ENCODE results near the gene PRCD. TPM values are rescaled to one million over a fixed set of nuclear protein-coding genes. Genes with fewer than 3 reads are reported as not detected.

Gene PRCD
- total and polyA plus RNA-seq, 2 experiments from 2014 or later: 0.43 to 3.4 TPM

DNA sequence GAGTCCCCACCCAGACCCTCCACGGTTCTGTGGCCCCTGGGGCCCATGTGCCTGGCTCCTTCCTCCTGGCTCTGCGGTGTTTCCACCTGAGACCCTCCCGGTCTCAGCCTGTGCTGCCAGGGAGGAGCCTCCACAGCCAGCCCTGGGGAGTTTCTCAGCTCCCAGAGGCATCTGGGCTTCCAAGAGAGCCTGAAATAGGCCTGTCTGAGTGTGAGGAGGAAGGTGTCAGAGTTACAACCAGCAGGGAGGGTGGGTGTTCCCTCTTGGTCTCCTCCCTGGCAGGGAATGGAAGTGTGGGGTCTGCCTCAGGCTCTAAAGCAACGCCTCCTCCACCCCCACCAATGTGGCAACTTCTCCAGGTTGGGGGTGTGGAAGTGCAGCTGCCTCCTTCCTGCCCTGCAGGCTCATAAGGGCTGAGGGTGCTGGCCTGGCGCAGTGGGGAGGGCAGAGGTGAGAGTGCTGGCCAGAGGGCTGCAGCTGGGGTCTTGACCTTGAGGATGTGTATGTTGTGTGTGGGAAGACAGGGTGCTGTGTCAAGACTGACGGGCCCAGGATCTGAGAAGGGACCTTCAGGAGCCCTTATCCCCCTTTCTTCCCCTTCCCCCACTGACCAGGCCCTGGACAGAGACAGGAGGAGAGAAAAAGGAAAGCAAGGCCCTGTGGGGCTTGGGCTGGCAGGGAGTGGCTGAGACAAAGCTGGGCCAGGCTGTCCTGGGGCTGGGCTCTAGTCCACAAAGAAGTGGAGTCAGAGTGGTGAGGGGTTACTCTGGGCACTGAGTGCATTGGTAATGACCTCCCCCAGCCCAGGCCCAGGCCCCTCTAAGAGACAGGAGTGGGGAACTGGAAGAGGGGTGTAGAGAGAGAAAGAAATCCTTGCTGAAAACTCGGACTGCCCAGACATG lies 4.8 kb upstream of the PRCD start:
- WGBS, 2 experiments (ENCODE audit: low coverage in 1 of 2, low lambda C conversion rate in 2 of 2, missing lambda C conversion rate in 2 of 2): 80 to 84% methylated on average over 7 of the region's 7 CpGs
- Histone ChIP-seq H3K36me3 (ENCODE audit: low read depth) (no peaks in the 10 kb centered on the region), H3K27me3 (replicated peaks; ENCODE audit: insufficient read depth) (no peaks in the 10 kb centered on the region), H3K4me1 (ENCODE audit: insufficient read depth) (peaks cover 8% of the 10 kb centered on the region), H3K79me2 (ENCODE audit: insufficient read depth) (no peaks in the 10 kb centered on the region), H3K4me3 (no peak overlapping the region), H3K9ac (no peak overlapping the region), H2AFZ (no peak overlapping the region), H3K9me3 (ENCODE audit: low read depth) (no peaks in the 10 kb centered on the region), H3K4me2 (ENCODE audit: unreplicated experiment) (no peak overlapping the region), H3K9me2 (ENCODE audit: insufficient read depth) (no peaks in the 10 kb centered on the region), H3K27ac (no peak overlapping the region), H4K20me1 (ENCODE audit: insufficient read depth) (no peaks in the 10 kb centered on the region), H3F3A (ENCODE audit: insufficient read depth) (peaks cover 5% of the 10 kb centered on the region; the same call in 1 of the 2 replicates)
- DNase-seq: no peak
- in situ Hi-C loops (cut with MboI): no loop called here
- TF ChIP-seq EZH2phosphoT487 (IDR thresholded peaks at IDR 0.05; ENCODE audit: insufficient read depth, low read depth) (no peak), EZH2 (IDR thresholded peaks at IDR 0.05; ENCODE audit: insufficient read depth, poor library complexity, severe bottlenecking) (no peak)

DNA sequence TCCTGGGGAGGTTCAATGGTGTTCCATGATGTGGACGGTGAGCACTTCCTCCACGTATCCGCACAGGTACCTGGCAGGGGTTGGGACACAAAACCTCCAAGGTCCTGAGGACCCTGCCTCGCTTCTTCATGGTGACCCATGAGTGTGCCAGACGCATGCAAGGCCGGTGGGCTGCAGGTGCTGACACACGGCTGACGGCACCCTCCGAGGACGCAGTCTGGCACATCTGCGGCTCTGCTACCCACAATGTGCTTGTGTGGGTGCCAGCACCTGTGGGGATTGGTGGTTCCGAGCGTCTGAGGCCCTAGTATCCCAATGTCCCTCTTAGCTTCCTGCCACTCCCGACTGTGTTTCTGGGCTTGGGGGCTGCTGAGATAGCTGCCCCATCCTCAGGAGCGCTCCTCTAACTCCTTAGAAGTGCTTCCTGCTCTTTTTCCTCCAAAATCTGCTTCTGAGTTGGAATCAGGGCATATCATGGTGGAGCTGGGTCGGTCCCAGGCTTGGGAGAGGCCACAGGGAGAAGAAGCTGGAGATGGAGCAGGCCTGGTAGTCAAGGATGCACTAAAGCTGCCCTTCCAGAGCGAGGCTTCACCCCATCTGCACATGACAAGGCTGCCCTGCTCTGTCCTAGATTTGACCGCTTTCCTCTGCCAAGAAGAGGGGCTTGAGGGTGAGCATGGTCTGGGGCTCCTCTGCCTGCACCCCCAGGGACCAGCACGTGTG lies 3.9 kb upstream of the PRCD start:
- no peak overlapping the region for H3K9ac ChIP-seq
- 87 to 88% methylated on average over 19 of the region's 19 CpGs for WGBS, 2 experiments (ENCODE audit: low coverage in 1 of 2, low lambda C conversion rate in 2 of 2, missing lambda C conversion rate in 2 of 2)
- in situ Hi-C loops (cut with MboI): no loop called here
- no peak for DNase-seq
- H3K79me2 ChIP-seq (ENCODE audit: insufficient read depth): no peaks in the 10 kb centered on the region
- no peak overlapping the region for H3K27ac ChIP-seq
- H3K36me3 ChIP-seq (ENCODE audit: low read depth): no peaks in the 10 kb centered on the region
- H2AFZ ChIP-seq: no peak overlapping the region
- no peaks in the 10 kb centered on the region for H3K27me3 ChIP-seq (replicated peaks; ENCODE audit: insufficient read depth)
- no peaks in the 10 kb centered on the region for H3K9me2 ChIP-seq (ENCODE audit: insufficient read depth)
- no peaks in the 10 kb centered on the region for H3K9me3 ChIP-seq (ENCODE audit: low read depth)
- no peak overlapping the region for H3K4me2 ChIP-seq (ENCODE audit: unreplicated experiment)
- 0 out of 2 replicates have a peak, but pooled peaks cover under 1% of the 10 kb centered on the region for H3K4me1 ChIP-seq (ENCODE audit: insufficient read depth)
- TF ChIP-seq EZH2 (IDR thresholded peaks at IDR 0.05; ENCODE audit: insufficient read depth, poor library complexity, severe bottlenecking) (no peak), EZH2phosphoT487 (IDR thresholded peaks at IDR 0.05; ENCODE audit: insufficient read depth, low read depth) (no peak)
- no peaks in the 10 kb centered on the region for H3F3A ChIP-seq (ENCODE audit: insufficient read depth)
- H3K4me3 ChIP-seq: no peak overlapping the region
- H4K20me1 ChIP-seq (ENCODE audit: insufficient read depth): no peaks in the 10 kb centered on the region

DNA sequence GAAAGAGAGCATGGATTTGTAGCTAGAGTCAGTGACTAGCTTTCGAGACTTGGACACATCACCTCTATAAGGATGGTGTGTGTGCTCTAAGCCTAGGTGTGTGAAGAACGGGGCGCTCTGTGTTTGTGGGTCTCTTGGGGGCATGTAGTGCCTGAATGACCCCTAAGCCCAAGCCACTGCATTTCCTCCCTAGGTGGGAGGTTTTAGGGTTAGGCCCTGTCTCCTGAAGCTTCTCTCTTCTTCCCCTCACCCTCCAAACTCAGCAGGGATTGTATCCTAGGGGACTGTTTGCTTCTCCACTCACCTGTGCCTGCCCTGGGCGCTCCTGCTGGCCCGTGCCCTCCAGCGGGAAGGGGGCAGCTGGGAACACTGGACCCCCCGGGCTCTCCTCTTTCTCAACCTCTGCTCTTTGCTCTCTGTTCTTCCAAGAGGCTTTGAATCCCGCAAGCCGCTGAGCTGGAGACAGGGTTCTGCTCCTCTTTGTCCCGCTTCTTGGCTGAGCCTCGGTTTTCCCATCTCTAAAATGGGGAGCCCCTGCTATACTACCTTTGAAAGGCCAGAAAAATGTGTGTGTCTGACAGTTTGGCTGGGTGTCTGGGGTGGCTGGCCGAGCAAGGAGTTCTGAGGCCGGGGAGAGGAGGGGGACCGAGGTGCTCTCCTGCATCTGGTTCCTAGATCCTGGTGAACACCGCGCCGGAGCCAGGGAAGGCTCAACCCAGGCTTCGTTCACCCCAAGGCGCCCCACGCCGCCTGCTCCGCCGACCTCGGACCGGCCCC lies 3.1 kb upstream of the PRCD start:
- H4K20me1 ChIP-seq (ENCODE audit: insufficient read depth): no peaks in the 10 kb centered on the region
- no peaks in the 10 kb centered on the region for H3K9me3 ChIP-seq (ENCODE audit: low read depth)
- no peak overlapping the region for H3K27ac ChIP-seq
- H3K4me1 ChIP-seq (ENCODE audit: insufficient read depth): 0 out of 2 replicates have a peak, but pooled peaks cover 3% of the 10 kb centered on the region
- peak overlapping the region; percentile 65 for H3K4me3 ChIP-seq
- 68 to 75% methylated on average over 18 to 22 of the region's 25 CpGs for WGBS, 2 experiments (ENCODE audit: low coverage in 1 of 2, low lambda C conversion rate in 2 of 2, missing lambda C conversion rate in 2 of 2)
- no peaks in the 10 kb centered on the region for H3F3A ChIP-seq (ENCODE audit: insufficient read depth)
- peak overlapping the region; percentile 44 for H3K4me2 ChIP-seq (ENCODE audit: unreplicated experiment)
- no peak for DNase-seq
- H3K36me3 ChIP-seq (ENCODE audit: low read depth): no peaks in the 10 kb centered on the region
- TF ChIP-seq EZH2phosphoT487 (IDR thresholded peaks at IDR 0.05; ENCODE audit: insufficient read depth, low read depth) (no peak), EZH2 (IDR thresholded peaks at IDR 0.05; ENCODE audit: insufficient read depth, poor library complexity, severe bottlenecking) (no peak)
- in situ Hi-C loops (cut with MboI): no loop called here
- no peaks in the 10 kb centered on the region for H3K79me2 ChIP-seq (ENCODE audit: insufficient read depth)
- H2AFZ ChIP-seq: peak overlapping the region; percentile 52; the same call in 1 of the 2 replicates
- H3K9ac ChIP-seq: peak overlapping the region; percentile 51
- no peaks in the 10 kb centered on the region for H3K27me3 ChIP-seq (replicated peaks; ENCODE audit: insufficient read depth)
- no peaks in the 10 kb centered on the region for H3K9me2 ChIP-seq (ENCODE audit: insufficient read depth)

DNA sequence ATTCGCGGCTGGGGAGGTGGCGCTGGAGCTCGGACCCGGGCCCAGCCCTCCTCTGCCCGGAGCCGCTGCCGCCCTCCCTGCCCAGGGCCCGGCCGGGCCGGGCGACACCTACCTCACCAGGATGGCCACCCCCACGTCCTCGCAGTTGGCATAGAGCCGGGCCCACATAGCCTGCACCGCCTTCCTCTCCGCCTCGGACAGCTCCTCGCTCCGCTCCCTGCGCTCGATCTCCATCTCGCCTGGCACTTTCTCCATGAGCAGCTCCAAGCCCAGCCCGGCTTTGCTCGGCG lies 2.6 kb upstream of the PRCD start:
- Histone ChIP-seq H4K20me1 (ENCODE audit: insufficient read depth) (no peaks in the 10 kb centered on the region), H3K4me3 (peak overlapping the region; percentile 65), H3F3A (ENCODE audit: insufficient read depth) (no peaks in the 10 kb centered on the region), H3K9me3 (ENCODE audit: low read depth) (no peaks in the 10 kb centered on the region), H3K36me3 (ENCODE audit: low read depth) (no peaks in the 10 kb centered on the region), H3K9me2 (ENCODE audit: insufficient read depth) (no peaks in the 10 kb centered on the region), H3K4me2 (ENCODE audit: unreplicated experiment) (peak overlapping the region; percentile 44), H3K9ac (peak overlapping the region; percentile 51), H2AFZ (peak overlapping the region; percentile 52; the same call in 1 of the 2 replicates), H3K4me1 (ENCODE audit: insufficient read depth) (0 out of 2 replicates have a peak, but pooled peaks cover 3% of the 10 kb centered on the region), H3K27ac (no peak overlapping the region), H3K79me2 (ENCODE audit: insufficient read depth) (no peaks in the 10 kb centered on the region), H3K27me3 (replicated peaks; ENCODE audit: insufficient read depth) (no peaks in the 10 kb centered on the region)
- DNase-seq: peak; percentile 80
- TF ChIP-seq EZH2 (IDR thresholded peaks at IDR 0.05; ENCODE audit: insufficient read depth, poor library complexity, severe bottlenecking) (no peak), EZH2phosphoT487 (IDR thresholded peaks at IDR 0.05; ENCODE audit: insufficient read depth, low read depth) (no peak)
- in situ Hi-C loops (cut with MboI): no loop called here
- WGBS, 2 experiments (ENCODE audit: low coverage in 1 of 2, low lambda C conversion rate in 2 of 2, missing lambda C conversion rate in 2 of 2): 4 to 10% methylated on average over 9 to 25 of the region's 26 CpGs

Data from GM23248 (cell line).